GM23338 (cell line): ENCODE data around the gene BMS1. TPM values are rescaled to one million over a fixed set of nuclear protein-coding genes. Genes with fewer than 3 reads are reported as not detected.

Experiments used
- ATAC-seq: fragments of 200-7000 bp; cut with Tn5 transposase; 3 replicates; pipeline ENCODE4 v1.9.1; 2020
- DNase-seq: peaks from one replicate; pipeline ENCODE4 v3.0.0-alpha.2; 2015; ENCODE audit warnings: low spot score
- H2AFZ ChIP-seq: fragments of 200-600 bp; sonication (generic); 2 replicates; pipeline ENCODE4 v1.8.0; 2016; ENCODE audit warnings: antibody characterized with exemption, mild to moderate bottlenecking, moderate library complexity
- H3F3A ChIP-seq: fragments of 200-600 bp; sonication (generic); replicated peaks from 2 replicates; pipeline ENCODE4 v1.8.0; 2017; ENCODE audit warnings: antibody characterized with exemption, mixed run types, low read depth
- H3K27ac ChIP-seq: fragments of 200-600 bp; sonication (generic); 2 replicates; pipeline ENCODE4 v1.6.1; 2016; ENCODE audit warnings: low read depth
- H3K27me3 ChIP-seq: fragments of 200-600 bp; sonication (generic); 2 replicates; pipeline ENCODE4 v1.8.0; 2016; ENCODE audit warnings: mild to moderate bottlenecking, mixed run types, moderate library complexity; ENCODE audit not compliant: insufficient read depth
- H3K36me3 ChIP-seq: fragments of 200-600 bp; sonication (generic); 2 replicates; pipeline ENCODE4 v1.8.0; 2016; ENCODE audit warnings: mild to moderate bottlenecking; ENCODE audit not compliant: insufficient read depth
- H3K4me1 ChIP-seq: fragments of 200-600 bp; sonication (generic); 2 replicates; pipeline ENCODE4 v1.8.0; 2016; ENCODE audit warnings: mild to moderate bottlenecking, moderate library complexity; ENCODE audit not compliant: insufficient read depth
- H3K4me2 ChIP-seq: fragments of 200-600 bp; sonication (generic); 2 replicates; pipeline ENCODE4 v1.7.1; 2017; ENCODE audit warnings: mixed run types
- H3K4me3 ChIP-seq: fragments of 200-600 bp; sonication (generic); 2 replicates; pipeline ENCODE4 v1.6.1; 2016; ENCODE audit warnings: mixed run types
- H3K79me2 ChIP-seq: fragments of 200-600 bp; sonication (generic); replicated peaks from 2 replicates; pipeline ENCODE4 v1.8.0; 2017; ENCODE audit warnings: mild to moderate bottlenecking; ENCODE audit not compliant: insufficient read depth
- H3K9me2 ChIP-seq: fragments of 200-600 bp; sonication (generic); 2 replicates; pipeline ENCODE4 v1.8.0; 2017; ENCODE audit not compliant: insufficient read depth
- H4K20me1 ChIP-seq: fragments of 200-600 bp; sonication (generic); replicated peaks from 2 replicates; pipeline ENCODE4 v1.8.0; 2017; ENCODE audit warnings: mild to moderate bottlenecking; ENCODE audit not compliant: insufficient read depth
- H3K27ac Mint-ChIP-seq: 2 replicates; pipeline ENCODE4 v1.8.0; 2020; ENCODE audit warnings: inconsistent platforms, mild to moderate bottlenecking, moderate library complexity, mixed read lengths
- H3K27me3 Mint-ChIP-seq: 3 replicates; pipeline ENCODE4 v1.8.0; 2022; ENCODE audit warnings: low read depth, mild to moderate bottlenecking, moderate library complexity, mixed read lengths, inconsistent platforms; ENCODE audit not compliant: insufficient read depth, poor library complexity
- H3K36me3 Mint-ChIP-seq: 3 replicates; pipeline ENCODE4 v1.8.0; 2021; ENCODE audit warnings: low read depth, mild to moderate bottlenecking, inconsistent platforms, moderate library complexity, mixed read lengths
- H3K4me1 Mint-ChIP-seq: 3 replicates; pipeline ENCODE4 v1.8.0; 2020; ENCODE audit warnings: mild to moderate bottlenecking, inconsistent platforms, mixed read lengths
- H3K4me3 Mint-ChIP-seq: 3 replicates; pipeline ENCODE4 v1.8.0; 2021; ENCODE audit warnings: moderate library complexity, mild to moderate bottlenecking, inconsistent platforms, mixed read lengths
- H3K9me3 Mint-ChIP-seq: 3 replicates; pipeline ENCODE4 v1.8.0; 2020; ENCODE audit warnings: moderate library complexity, mild to moderate bottlenecking, inconsistent platforms, mixed read lengths
- CREB1 ChIP-seq: fragments of 250-450 bp; sonication (Bioruptor Pico); IDR thresholded peaks from 2 replicates; pipeline ENCODE4 v1.5.0; 2020; ENCODE audit warnings: low read depth, mild to moderate bottlenecking, moderate library complexity
- CTCF ChIP-seq, 2 experiments: fragments of 200-600 bp in 1 of 2; sonication (generic) in 1 of 2; conservative IDR thresholded peaks; 2 replicates each; pipeline versions ENCODE4 v1.5.1 to v1.6.1; 2016 to 2017; ENCODE audit warnings: antibody characterized with exemption in 2 of 2, low read depth in 2 of 2, mild to moderate bottlenecking in 2 of 2, moderate library complexity in 1 of 2
- EZH2 ChIP-seq: fragments of 200-600 bp; sonication (generic); IDR thresholded peaks from one replicate; pipeline ENCODE4 v1.8.0; 2017; ENCODE audit warnings: antibody characterized with exemption, mild to moderate bottlenecking, low read depth; ENCODE audit not compliant: unreplicated experiment
- JUNB ChIP-seq: IDR thresholded peaks from one replicate; pipeline ENCODE4 v1.6.1; 2016; ENCODE audit warnings: antibody characterized with exemption; ENCODE audit not compliant: unreplicated experiment
- NANOG ChIP-seq: IDR thresholded peaks from 2 replicates; pipeline ENCODE4 v1.6.1; 2016; ENCODE audit warnings: antibody characterized with exemption, borderline replicate concordance
- POLR2AphosphoS5 ChIP-seq: IDR thresholded peaks from 2 replicates; pipeline ENCODE4 v1.6.1; 2016; ENCODE audit warnings: antibody characterized with exemption, low read depth
- STAT1 ChIP-seq: IDR thresholded peaks from one replicate; pipeline ENCODE4 v1.6.1; 2016; ENCODE audit warnings: antibody characterized with exemption; ENCODE audit not compliant: unreplicated experiment
- ZNF114 ChIP-seq: fragments of 250-450 bp; sonication (Bioruptor Pico); IDR thresholded peaks from 2 replicates; pipeline ENCODE4 v1.5.0; 2020; ENCODE audit warnings: mild to moderate bottlenecking, moderate library complexity
- ZNF331 ChIP-seq: fragments of 250-450 bp; sonication (Bioruptor Pico); IDR thresholded peaks from 2 replicates; pipeline ENCODE4 v1.5.0; 2020; ENCODE audit warnings: low read depth, mild to moderate bottlenecking, moderate library complexity
- polyA plus RNA-seq: library from polyadenylated mRNA; unstranded; fragments of >200 nt; fragmentation: Nextera tagmentation; extraction: Ambion mirVana; gene quantifications from 2 replicates; pipeline ENCODE4 v1.2.1, GENCODE V29; 2016
- total RNA-seq: library from RNA; depleted of rRNA; stranded (reverse); fragments of >200 nt; shearing (Covaris generic); gene quantifications from 2 replicates; pipeline ENCODE4 v1.2.3, GENCODE V29; 2014
- TF ChIP-seq, protein P1 (sequence below): fragments of 250-450 bp; sonication (Bioruptor Pico); IDR thresholded peaks from 2 replicates; pipeline ENCODE4 v1.5.0; 2020; ENCODE audit warnings: mild to moderate bottlenecking, moderate library complexity
- TF ChIP-seq, protein P2 (sequence below): IDR thresholded peaks from 2 replicates; pipeline ENCODE4 v1.6.1; 2016; ENCODE audit warnings: antibody characterized with exemption

Gene BMS1
- total and polyA plus RNA-seq, 2 experiments from 2014 or later, result 26.4 to 37.7 TPM

- ATAC-seq (no peak), DNase-seq (no peak)
- no peaks in the 10 kb centered on the region for H3K79me2 ChIP-seq
- no peaks in the 10 kb centered on the region for H3K4me1 Mint-ChIP-seq
- H2AFZ ChIP-seq, result no peak overlapping the region
- no peaks in the 10 kb centered on the region for H3K4me1 ChIP-seq
- H3K27me3 Mint-ChIP-seq, result no peaks in the 10 kb centered on the region
- no peak overlapping the region for H3K27ac Mint-ChIP-seq
- H3K36me3 ChIP-seq, result no peaks in the 10 kb centered on the region
- peaks cover 4% of the 10 kb centered on the region; the same call in 1 of the 3 replicates for H3K36me3 Mint-ChIP-seq
- no peaks in the 10 kb centered on the region for H3K27me3 ChIP-seq
- H3K9me2 ChIP-seq, result no peaks in the 10 kb centered on the region
- H3K4me3 Mint-ChIP-seq, result no peak overlapping the region
- no peaks in the 10 kb centered on the region for H3F3A ChIP-seq
- no peak overlapping the region for H3K27ac ChIP-seq
- H3K9me3 Mint-ChIP-seq, result peaks cover 69% of the 10 kb centered on the region
- TF ChIP-seq ZNF331 (CRISPR knock-in tag) (no peak), EZH2 (no peak), JUNB (no peak), ZNF114 (CRISPR knock-in tag) (no peak), NANOG (no peak), CREB1 (no peak), POLR2AphosphoS5 (no peak), CTCF (conservative IDR thresholded peaks at IDR 0.05; ENCODE audit: low read depth in 2 of 2) (no peak), STAT1 (no peak)
- H4K20me1 ChIP-seq, result no peaks in the 10 kb centered on the region
- no peak overlapping the region for H3K4me2 ChIP-seq
- no peak overlapping the region for H3K4me3 ChIP-seq
These were observed 13.9 kb upstream of the BMS1 start for GRCh38 chr10:42768581-42769152.

DNA sequence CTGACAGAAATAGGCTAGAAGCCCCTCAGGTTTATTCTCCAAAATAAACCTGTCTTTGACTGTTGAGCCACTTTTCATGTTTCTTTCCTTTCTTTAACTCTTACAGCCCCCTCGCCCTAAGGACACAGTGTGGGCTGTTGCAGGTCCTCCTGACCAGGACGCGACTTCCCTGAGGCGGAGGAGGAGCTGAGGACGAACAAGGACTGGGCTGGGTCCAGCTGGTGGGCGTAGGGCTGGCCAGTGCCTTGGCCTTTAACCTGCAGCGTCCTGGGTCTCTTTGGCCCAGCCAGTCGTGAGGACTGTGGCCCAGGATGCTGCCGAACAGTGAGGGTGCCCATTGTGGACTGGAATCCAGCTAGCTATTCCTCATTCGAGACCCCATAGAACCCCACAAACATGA lies 13.4 kb upstream of the BMS1 start:
- DNase-seq (no peak), ATAC-seq (no peak)
- Mint-ChIP-seq H3K27me3 (no peaks in the 10 kb centered on the region), H3K36me3 (peaks cover 4% of the 10 kb centered on the region; the same call in 2 of the 3 replicates), H3K9me3 (peaks cover 73% of the 10 kb centered on the region), H3K4me1 (no peaks in the 10 kb centered on the region), H3K27ac (no peak overlapping the region), H3K4me3 (no peak overlapping the region)
- Histone ChIP-seq H3K9me2 (no peaks in the 10 kb centered on the region), H3K27ac (no peak overlapping the region), H3K36me3 (no peaks in the 10 kb centered on the region), H3K27me3 (no peaks in the 10 kb centered on the region), H3K79me2 (no peaks in the 10 kb centered on the region), H3K4me1 (no peaks in the 10 kb centered on the region), H3K4me3 (no peak overlapping the region), H3K4me2 (no peak overlapping the region), H3F3A (no peaks in the 10 kb centered on the region), H4K20me1 (no peaks in the 10 kb centered on the region), H2AFZ (no peak overlapping the region)
- TF ChIP-seq, protein P1, sequence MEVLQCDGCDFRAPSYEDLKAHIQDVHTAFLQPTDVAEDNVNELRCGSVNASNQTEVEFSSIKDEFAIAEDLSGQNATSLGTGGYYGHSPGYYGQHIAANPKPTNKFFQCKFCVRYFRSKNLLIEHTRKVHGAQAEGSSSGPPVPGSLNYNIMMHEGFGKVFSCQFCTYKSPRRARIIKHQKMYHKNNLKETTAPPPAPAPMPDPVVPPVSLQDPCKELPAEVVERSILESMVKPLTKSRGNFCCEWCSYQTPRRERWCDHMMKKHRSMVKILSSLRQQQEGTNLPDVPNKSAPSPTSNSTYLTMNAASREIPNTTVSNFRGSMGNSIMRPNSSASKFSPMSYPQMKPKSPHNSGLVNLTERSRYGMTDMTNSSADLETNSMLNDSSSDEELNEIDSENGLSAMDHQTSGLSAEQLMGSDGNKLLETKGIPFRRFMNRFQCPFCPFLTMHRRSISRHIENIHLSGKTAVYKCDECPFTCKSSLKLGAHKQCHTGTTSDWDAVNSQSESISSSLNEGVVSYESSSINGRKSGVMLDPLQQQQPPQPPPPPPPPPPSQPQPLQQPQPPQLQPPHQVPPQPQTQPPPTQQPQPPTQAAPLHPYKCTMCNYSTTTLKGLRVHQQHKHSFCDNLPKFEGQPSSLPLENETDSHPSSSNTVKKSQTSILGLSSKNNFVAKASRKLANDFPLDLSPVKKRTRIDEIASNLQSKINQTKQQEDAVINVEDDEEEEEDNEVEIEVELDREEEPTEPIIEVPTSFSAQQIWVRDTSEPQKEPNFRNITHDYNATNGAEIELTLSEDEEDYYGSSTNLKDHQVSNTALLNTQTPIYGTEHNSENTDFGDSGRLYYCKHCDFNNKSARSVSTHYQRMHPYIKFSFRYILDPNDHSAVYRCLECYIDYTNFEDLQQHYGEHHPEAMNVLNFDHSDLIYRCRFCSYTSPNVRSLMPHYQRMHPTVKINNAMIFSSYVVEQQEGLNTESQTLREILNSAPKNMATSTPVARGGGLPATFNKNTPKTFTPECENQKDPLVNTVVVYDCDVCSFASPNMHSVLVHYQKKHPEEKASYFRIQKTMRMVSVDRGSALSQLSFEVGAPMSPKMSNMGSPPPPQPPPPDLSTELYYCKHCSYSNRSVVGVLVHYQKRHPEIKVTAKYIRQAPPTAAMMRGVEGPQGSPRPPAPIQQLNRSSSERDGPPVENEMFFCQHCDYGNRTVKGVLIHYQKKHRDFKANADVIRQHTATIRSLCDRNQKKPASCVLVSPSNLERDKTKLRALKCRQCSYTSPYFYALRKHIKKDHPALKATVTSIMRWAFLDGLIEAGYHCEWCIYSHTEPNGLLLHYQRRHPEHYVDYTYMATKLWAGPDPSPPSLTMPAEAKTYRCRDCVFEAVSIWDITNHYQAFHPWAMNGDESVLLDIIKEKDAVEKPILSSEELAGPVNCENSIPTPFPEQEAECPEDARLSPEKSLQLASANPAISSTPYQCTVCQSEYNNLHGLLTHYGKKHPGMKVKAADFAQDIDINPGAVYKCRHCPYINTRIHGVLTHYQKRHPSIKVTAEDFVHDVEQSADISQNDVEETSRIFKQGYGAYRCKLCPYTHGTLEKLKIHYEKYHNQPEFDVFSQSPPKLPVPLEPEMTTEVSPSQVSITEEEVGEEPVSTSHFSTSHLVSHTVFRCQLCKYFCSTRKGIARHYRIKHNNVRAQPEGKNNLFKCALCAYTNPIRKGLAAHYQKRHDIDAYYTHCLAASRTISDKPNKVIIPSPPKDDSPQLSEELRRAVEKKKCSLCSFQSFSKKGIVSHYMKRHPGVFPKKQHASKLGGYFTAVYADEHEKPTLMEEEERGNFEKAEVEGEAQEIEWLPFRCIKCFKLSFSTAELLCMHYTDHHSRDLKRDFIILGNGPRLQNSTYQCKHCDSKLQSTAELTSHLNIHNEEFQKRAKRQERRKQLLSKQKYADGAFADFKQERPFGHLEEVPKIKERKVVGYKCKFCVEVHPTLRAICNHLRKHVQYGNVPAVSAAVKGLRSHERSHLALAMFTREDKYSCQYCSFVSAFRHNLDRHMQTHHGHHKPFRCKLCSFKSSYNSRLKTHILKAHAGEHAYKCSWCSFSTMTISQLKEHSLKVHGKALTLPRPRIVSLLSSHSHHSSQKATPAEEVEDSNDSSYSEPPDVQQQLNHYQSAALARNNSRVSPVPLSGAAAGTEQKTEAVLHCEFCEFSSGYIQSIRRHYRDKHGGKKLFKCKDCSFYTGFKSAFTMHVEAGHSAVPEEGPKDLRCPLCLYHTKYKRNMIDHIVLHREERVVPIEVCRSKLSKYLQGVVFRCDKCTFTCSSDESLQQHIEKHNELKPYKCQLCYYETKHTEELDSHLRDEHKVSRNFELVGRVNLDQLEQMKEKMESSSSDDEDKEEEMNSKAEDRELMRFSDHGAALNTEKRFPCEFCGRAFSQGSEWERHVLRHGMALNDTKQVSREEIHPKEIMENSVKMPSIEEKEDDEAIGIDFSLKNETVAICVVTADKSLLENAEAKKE (CRISPR knock-in tag), result no peak
- TF ChIP-seq ZNF114 (CRISPR knock-in tag), result no peak
- TF ChIP-seq, protein P2, sequence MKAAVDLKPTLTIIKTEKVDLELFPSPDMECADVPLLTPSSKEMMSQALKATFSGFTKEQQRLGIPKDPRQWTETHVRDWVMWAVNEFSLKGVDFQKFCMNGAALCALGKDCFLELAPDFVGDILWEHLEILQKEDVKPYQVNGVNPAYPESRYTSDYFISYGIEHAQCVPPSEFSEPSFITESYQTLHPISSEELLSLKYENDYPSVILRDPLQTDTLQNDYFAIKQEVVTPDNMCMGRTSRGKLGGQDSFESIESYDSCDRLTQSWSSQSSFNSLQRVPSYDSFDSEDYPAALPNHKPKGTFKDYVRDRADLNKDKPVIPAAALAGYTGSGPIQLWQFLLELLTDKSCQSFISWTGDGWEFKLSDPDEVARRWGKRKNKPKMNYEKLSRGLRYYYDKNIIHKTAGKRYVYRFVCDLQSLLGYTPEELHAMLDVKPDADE, result no peak
- no peak for TF ChIP-seq JUNB
- TF ChIP-seq EZH2, result no peak
